HEK293T (cell line): ENCODE results near the gene SRGAP2C.
"Not testable (repeated sequence)": the region's sequence is repeated elsewhere in the genome, so short reads cannot be mapped to it uniquely, and the experiment has no call there.

ENCODE experiments used
- BHLHE40 ChIP-seq: fragments of 450-650 bp; IDR thresholded peaks from 2 replicates; pipeline ENCODE4 v1.6.1; 2016; ENCODE audit warnings: mild to moderate bottlenecking, moderate library complexity, borderline replicate concordance
- FOXA1 ChIP-seq: fragments of 450-650 bp; IDR thresholded peaks from 2 replicates; pipeline ENCODE4 v1.6.1; 2016; ENCODE audit warnings: mild to moderate bottlenecking
- FOXK2 ChIP-seq: fragments of 450-650 bp; IDR thresholded peaks from 2 replicates; pipeline ENCODE4 v1.6.1; 2016; ENCODE audit warnings: mild to moderate bottlenecking
- FOXM1 ChIP-seq: fragments of 450-650 bp; IDR thresholded peaks from 2 replicates; pipeline ENCODE4 v1.6.1; 2017; ENCODE audit warnings: mild to moderate bottlenecking, borderline replicate concordance
- HDGF ChIP-seq: fragments of 450-650 bp; IDR thresholded peaks from 2 replicates; pipeline ENCODE4 v1.6.1; 2017; ENCODE audit warnings: antibody characterized with exemption, borderline replicate concordance
- L3MBTL2 ChIP-seq: fragments of 450-650 bp; conservative IDR thresholded peaks from 2 replicates; pipeline ENCODE4 v1.6.1; 2016; ENCODE audit warnings: mild to moderate bottlenecking
- NFRKB ChIP-seq: fragments of 450-650 bp; IDR thresholded peaks from 2 replicates; pipeline ENCODE4 v1.6.1; 2016; ENCODE audit warnings: mild to moderate bottlenecking, moderate library complexity
- TARDBP ChIP-seq: fragments of 450-650 bp; IDR thresholded peaks from 2 replicates; pipeline ENCODE4 v1.6.1; 2016

GRCh38 chr1:121294205-121294570 lies 109.4 kb downstream of the SRGAP2C start:
- not testable (repeated sequence) for TF ChIP-seq TARDBP, HDGF, NFRKB, FOXM1, FOXK2, FOXA1, BHLHE40, L3MBTL2
